GM21423 (cell line): ENCODE results near the gene EGF.
"Not testable (repeated sequence)": the region's sequence is repeated elsewhere in the genome, so short reads cannot be mapped to it uniquely, and the experiment has no call there.

Experiments
- ATAC-seq: cut with Tn5 transposase; IDR thresholded peaks from one replicate; pipeline ENCODE4 v1.9.1; 2021; ENCODE audit warnings: mild to moderate bottlenecking, moderate library complexity; ENCODE audit not compliant: unreplicated experiment

The EGF gene

GRCh38 chr4:109913596-109914241, 1.0 kb downstream of the EGF start:
- ATAC-seq: no peak

GRCh38 chr4:109914322-109914721, 1.6 kb downstream of the EGF start:
- ATAC-seq: no peak

DNA sequence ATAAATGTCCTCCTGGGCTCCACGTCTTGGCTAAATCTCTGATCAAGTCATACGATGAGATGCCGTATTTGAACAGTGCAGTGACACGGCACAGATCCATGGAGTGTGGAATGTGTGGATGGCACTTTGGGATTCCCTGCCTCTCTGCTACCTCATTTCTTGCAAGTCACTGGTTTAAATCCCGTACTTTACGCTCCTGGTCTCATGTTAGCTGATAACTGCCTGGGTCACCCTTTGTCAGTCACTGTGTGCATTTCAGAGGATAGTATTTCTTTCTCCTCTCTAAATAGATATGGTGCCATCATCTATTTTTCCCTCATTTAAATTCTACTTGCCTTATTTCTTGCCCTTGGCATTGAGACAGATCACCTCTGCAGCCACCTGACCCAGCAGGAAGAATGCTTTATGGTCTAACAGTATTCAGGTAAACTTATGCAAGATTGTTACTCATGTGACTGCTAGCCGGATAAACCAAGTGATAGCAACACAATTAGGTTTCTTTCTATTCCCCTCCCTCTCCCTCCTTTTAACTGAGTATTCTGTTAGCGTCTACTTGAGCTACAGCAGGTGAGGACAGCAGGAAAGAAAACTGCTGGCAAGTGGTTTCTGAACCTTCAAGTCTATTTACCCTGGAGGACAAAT, 2.8 kb downstream of the EGF start:
- no peak for ATAC-seq

- ATAC-seq: no peak
Observed at GRCh38 chr4:109916027-109916409, 3.3 kb downstream of the EGF start.

DNA sequence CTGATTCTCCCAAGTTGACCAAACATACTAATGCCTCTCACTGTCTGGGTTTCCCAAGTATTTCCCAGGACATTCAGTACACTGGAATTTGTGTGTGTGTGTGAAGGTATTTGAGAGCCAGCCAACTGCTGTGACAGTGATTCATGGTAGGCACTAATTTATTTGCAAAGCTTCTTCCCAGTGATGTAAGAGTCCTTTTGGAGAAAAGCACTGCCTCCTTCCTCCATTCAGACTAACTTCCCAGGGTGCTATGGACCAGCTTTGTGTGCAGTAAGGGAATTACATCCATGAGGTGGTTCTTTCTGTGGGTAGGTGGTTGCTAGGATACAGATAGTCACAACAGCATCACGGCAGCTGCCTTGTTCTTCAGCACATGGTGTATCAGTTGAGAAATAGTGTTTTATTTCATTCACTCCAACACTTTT, 8.7 kb downstream of the EGF start:
- ATAC-seq: no peak

DNA sequence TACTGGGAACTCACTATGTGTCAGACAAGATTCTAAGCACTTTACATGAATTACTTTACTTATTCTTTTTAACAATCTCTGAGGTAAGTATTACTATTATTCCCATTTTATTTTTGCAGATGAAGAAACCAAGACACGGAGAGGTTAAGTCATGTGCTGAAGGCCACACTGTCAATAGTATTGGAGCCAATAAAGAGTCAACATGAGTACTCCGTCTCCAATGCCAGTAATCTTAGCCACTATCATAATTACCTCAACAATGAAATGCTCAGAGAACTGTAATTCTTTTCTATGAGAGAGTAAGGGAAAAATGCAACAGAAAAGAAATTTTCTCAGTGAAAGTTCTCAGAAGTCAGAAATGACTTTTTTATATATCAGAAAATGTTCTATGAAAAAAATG, 12.7 kb downstream of the EGF start:
- ATAC-seq: no peak

DNA sequence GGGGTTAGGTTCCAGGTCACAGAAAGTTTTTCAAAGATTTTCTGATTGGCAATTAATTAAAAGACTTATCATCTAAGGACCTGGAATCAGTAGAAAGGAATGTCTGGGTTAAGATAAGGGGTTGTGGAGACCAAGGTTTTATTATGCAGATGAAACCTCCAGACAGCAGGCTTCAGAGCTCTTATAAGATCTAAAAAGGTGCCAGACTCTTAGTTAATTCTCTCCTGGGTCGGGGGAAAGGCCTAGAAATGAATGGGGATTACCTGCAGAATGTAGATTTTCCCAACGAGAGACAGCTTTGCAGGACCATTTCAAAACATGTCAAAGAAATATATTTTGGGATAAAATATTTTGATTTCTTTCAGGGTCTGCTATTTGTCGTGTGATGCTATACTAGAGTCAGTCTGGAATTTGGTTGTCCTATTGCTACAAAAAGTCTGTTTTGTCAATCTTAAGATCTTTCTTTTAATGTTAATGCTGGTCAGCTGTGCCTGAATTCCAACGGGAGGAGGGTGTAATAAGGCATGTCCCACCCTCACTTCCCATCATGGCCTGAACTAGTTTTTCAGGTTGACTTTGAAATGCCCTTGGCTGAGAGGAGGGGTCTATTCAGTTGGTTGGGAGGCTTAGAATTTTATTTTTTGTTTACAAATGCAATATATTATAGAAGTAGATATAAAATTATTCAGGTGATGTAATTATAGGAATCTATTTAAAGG, 15.8 kb downstream of the EGF start:
- no peak for ATAC-seq

DNA sequence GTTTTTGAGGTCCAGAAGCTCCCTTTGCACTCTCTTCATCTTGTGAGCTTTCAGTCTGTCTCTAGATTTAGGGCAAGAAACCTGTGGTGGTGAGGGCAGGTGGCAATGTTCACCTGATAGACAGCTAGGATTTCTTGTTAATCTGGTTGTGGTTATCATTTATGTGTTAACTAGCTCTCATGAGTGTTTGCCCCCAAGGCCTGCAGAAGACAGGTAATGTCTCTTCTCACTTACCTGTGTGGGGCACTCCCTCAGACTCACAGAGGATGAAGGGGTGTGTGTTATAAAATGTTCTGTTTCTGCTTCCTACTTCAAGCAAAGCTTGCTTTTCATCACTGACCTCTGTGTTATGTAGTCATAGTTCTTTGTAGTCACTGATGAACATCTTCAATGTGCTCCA, 17.8 kb downstream of the EGF start:
- ATAC-seq: no peak

- ATAC-seq: no peak
Observed at GRCh38 chr4:109930872-109931271, 18.2 kb downstream of the EGF start.

DNA sequence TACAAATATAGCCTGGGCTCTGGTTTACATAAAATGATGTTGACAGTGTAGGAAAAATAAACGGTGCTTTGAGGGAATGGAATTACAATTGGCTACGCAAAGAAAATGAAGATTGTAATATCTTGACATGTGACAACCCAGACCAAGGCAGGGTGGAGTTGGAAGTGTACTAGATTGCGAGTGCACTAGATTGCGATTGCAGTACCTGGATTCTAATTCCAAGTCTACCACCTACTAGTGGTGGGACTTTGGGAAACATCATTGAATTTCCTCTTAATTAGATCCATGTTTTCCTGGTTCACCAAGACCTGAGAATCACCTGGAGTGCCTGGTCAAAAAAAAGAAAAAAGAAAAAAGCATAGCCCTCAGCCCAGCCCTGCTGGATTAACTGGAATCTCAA, 18.6 kb downstream of the EGF start:
- ATAC-seq: no peak

GRCh38 chr4:109937352-109937751, 24.7 kb downstream of the EGF start:
- not testable (repeated sequence) for ATAC-seq

- ATAC-seq: no peak
Observed at GRCh38 chr4:109939190-109939589, 26.5 kb downstream of the EGF start.

GRCh38 chr4:109942292-109942926, 29.7 kb downstream of the EGF start:
- ATAC-seq: no peak

- ATAC-seq: no peak
Observed at GRCh38 chr4:109943745-109944144, 31.1 kb downstream of the EGF start.

DNA sequence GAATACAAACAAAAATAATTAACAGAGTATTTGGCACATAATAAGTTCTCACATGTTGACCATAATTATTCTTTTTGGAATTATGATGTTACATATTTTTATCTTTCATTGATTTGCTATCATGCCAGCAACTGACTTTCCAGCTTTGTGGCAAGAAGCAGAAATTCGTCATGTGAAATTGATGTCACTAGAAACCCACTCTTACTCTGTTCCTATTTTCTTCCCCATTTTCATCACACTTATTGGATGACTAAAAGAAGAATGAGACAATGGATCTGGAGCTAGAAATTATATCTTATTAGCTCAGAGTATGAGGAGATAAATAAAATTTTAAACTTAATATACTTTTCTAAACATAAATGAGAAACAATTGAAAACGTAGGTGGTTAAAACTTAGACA, 31.9 kb downstream of the EGF start:
- no peak for ATAC-seq

DNA sequence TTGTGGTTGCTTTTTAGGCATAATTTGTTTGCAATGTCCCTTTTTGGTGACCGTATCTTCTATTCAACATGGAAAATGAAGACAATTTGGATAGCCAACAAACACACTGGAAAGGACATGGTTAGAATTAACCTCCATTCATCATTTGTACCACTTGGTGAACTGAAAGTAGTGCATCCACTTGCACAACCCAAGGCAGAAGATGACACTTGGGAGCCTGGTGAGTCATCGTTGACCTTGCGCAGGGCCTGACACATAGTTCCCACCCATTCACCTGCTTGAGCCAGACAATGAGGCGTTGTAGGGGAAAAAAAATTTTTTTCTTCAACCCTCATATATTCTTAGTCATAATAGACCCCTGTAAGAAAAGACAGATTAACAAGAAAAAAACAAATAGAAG, 32.4 kb downstream of the EGF start:
- no peak for ATAC-seq

- no peak for ATAC-seq
Observed at GRCh38 chr4:109946120-109946519, 33.4 kb downstream of the EGF start.

GRCh38 chr4:109947457-109947856, 34.8 kb downstream of the EGF start:
- no peak for ATAC-seq

DNA sequence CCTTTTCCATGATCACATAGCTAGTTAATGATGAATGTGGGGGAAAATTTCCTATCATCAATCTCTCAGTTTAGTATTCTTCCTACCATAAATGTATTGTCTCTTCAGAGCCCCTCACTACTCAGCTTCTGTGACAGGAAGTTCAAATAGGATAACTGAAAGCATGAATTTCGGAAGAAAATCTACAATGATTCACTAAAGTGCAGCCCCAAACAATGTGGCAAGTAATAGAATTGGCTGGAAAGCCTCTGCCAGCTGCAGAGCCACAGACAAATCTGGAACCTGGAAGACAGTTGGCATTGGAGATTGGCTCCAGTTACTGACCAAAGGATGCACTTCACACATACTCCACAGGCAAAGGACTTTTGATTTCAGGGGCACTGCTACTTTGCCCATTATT, 35.2 kb downstream of the EGF start:
- ATAC-seq: no peak

DNA sequence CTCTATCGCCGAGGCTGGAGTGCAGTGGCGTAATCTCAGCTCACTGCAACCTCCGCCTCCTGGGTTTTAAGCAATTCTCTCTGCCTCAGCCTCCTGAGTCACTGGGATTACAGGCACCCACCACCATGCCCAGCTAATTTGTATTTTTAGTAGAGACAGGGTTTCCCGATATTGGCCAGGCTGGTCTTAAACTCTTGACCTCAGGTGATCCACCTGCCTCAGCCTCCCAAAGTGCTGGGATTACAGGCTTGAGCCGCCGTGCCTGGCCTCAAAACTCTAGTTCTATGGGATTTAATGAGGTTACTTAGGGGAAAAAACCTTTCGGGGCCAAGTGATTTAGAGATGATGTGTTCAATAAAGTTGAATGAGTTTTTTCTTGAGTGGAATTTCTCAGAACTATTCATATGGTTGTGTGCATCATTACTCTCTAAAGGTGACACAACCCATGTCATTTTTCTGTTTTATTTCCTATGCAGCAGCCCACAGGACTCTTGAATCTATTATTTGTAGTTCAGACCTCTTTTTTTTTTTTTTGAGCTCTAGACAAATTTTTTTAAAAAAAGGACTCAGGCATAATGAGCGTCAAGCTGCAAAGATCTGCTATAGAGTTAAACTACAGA, 36.5 kb downstream of the EGF start:
- not testable (repeated sequence) for ATAC-seq

- ATAC-seq: no peak
Observed at GRCh38 chr4:109952612-109953011, 39.9 kb downstream of the EGF start.
